ENCODE results near the gene UROC1. TPM values are rescaled to one million over a fixed set of nuclear protein-coding genes. Genes with fewer than 3 reads are reported as not detected.

Gene UROC1
- total RNA-seq, 1 donor from 2014 or later, result not detected

DNA sequence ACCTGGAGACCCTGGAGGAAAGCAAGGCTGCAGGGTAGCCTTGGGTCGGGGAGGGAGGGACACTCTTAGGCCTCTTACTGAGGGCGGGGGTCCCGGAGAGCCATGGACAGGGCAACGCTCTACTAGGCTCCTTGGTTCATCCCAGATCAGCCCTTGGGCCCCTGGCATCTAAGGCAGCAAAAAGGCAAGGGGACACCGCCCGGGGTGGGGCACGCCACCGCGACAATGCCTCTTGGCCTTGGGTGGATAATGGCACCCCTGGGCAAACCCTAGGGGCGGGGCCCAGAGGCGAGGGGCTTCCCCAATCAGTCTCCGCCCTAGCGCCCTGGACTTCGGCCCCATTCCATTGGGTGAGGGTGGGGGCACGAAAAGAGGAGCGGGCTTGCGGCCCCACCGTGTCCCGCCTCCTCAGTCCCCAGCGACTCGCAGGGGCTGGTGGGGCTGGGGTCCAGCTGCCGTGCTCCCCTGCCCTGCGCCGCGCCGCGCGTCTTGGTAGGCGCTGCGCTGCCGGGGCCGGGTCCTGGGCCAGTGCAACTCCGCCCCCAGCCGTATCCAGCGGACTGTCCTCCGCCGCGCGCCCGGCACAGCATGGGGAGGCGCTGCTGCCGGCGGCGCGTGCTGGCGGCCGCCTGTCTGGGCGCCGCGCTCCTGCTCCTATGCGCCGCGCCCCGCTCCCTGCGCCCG lies 6.3 kb upstream of the UROC1 start, which contains the start of gene CHST13:
CHST13 (plus strand) TSS at position 411 of the 684 bp plus-strand sequence; CDS start at position 589, 178 bp downstream.
- TF ChIP-seq, protein P1, sequence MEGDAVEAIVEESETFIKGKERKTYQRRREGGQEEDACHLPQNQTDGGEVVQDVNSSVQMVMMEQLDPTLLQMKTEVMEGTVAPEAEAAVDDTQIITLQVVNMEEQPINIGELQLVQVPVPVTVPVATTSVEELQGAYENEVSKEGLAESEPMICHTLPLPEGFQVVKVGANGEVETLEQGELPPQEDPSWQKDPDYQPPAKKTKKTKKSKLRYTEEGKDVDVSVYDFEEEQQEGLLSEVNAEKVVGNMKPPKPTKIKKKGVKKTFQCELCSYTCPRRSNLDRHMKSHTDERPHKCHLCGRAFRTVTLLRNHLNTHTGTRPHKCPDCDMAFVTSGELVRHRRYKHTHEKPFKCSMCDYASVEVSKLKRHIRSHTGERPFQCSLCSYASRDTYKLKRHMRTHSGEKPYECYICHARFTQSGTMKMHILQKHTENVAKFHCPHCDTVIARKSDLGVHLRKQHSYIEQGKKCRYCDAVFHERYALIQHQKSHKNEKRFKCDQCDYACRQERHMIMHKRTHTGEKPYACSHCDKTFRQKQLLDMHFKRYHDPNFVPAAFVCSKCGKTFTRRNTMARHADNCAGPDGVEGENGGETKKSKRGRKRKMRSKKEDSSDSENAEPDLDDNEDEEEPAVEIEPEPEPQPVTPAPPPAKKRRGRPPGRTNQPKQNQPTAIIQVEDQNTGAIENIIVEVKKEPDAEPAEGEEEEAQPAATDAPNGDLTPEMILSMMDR (IDR thresholded peaks at IDR 0.05; ENCODE audit: insufficient read depth, low read length, severe bottlenecking), result no peak
- Histone ChIP-seq H3K36me3 (ENCODE audit: control insufficient read depth, insufficient read depth, low read length) (no peaks in the 10 kb centered on the region), H3K4me3 (ENCODE audit: low read depth, low read length) (peak within 1 kb of the TSS; percentile 18), H3K27me3 (ENCODE audit: control insufficient read depth, insufficient read depth, low read length) (peaks cover 13% of the 10 kb centered on the region)
- DNase-seq (ENCODE audit: low read depth), result peak; percentile 11
- FAIRE-seq, result no peak

- Histone ChIP-seq H3K4me3 (ENCODE audit: low read depth, low read length) (no peak overlapping the region), H3K27me3 (ENCODE audit: control insufficient read depth, insufficient read depth, low read length) (peaks cover 13% of the 10 kb centered on the region), H3K36me3 (ENCODE audit: control insufficient read depth, insufficient read depth, low read length) (no peaks in the 10 kb centered on the region)
- TF ChIP-seq, protein P1 (IDR thresholded peaks at IDR 0.05; ENCODE audit: insufficient read depth, low read length, severe bottlenecking), result peak; percentile 83
- FAIRE-seq (no peak), DNase-seq (ENCODE audit: low read depth) (peak; percentile 27)
Measured at GRCh38 chr3:126522363-126522788, 4.8 kb upstream of the UROC1 start.

DNA sequence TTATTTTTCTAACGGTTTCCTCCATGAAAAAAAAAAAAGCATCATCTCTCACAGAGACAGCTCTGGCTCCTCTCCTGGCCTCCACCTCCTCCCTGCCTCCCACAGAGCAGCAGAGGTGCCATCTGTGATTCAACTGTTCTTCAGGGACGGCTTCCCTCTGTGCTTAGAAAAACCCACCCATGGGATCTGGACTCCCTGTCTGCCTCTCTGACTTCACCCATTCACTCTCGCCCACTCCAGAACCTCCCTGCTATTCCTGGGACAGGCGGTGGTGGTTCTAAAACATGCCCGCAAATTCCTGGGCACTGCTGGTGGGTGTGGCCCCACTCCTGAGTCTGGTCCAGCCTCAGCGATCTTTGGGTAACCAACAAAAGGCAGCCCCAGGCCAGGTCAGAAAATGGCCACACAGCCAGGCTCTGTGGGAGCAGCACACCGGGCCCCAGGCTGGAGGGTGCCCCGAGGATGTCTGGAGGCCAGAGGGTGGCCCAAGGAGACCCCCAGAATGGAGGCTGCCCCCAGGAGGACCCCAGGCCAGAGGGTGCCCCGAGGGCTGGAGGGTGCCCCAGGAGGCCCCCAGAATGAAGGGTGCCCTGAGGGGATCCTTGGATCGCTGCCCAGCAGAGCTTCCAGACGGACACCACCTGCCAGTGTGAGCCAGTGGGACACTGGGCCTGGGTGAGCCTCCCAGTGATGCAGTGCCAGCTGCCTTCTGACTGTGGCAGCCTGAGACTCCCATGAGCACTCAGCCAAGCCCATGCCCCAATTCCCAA lies 3.7 kb upstream of the UROC1 start:
- no peak for DNase-seq (ENCODE audit: low read depth)
- Histone ChIP-seq H3K36me3 (ENCODE audit: control insufficient read depth, insufficient read depth, low read length) (no peaks in the 10 kb centered on the region), H3K4me3 (ENCODE audit: low read depth, low read length) (no peak overlapping the region), H3K27me3 (ENCODE audit: control insufficient read depth, insufficient read depth, low read length) (peaks cover 13% of the 10 kb centered on the region)
- FAIRE-seq, result no peak
- TF ChIP-seq, protein P1 (IDR thresholded peaks at IDR 0.05; ENCODE audit: insufficient read depth, low read length, severe bottlenecking), result no peak

DNA sequence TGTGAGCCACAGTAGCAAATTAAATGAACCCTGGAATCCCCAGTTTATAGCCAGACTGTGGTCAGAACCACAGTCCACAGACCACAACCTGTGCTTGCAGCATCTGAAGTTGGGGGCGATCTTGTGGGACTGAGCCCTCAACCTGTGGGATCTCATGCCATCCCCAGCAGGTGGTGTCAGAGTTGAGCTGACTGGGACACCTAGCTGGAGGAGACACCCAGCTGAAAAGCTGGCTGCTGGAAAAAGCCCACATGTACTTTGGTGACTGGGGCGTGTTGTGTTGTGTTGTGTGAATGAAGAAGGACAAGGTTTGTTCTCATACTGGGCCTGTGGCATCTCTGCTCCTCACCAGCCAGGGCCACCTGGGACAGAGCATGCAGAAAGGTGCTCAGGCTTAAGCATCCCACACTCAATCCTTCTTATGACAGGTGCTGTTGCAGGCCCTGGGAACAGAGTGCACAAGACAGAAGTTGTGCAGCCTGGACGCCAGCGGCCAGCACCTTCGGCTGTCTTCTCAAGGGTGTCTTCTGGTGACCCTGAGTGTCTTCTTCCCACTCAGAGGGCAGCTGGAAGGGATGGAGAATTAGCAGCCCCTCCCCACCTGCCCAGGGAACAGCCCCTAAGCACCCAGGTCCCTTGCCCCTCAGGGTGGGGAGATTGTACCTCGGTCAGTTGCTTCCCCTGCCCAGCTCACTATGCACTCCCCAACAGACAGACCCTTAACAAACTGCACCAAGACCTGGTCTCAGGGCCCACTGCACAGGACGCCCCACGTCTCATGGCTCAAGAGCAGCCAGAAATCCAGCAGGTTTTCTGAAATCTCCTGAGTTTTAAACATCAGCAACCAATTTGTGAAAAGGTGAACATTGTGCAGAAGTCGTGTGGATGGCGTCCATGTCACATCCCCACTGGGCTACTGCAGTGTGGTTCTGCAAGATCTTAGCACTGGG lies 2.2 kb upstream of the UROC1 start:
- H3K36me3 ChIP-seq (ENCODE audit: control insufficient read depth, insufficient read depth, low read length), result no peaks in the 10 kb centered on the region
- DNase-seq (ENCODE audit: low read depth), result no peak
- TF ChIP-seq, protein P1 (IDR thresholded peaks at IDR 0.05; ENCODE audit: insufficient read depth, low read length, severe bottlenecking), result no peak
- H3K4me3 ChIP-seq (ENCODE audit: low read depth, low read length), result no peak overlapping the region
- no peak for FAIRE-seq
- H3K27me3 ChIP-seq (ENCODE audit: control insufficient read depth, insufficient read depth, low read length), result peaks cover 11% of the 10 kb centered on the region

GRCh38 chr3:126518779-126519177 lies 1.2 kb upstream of the UROC1 start:
- H3K27me3 ChIP-seq (ENCODE audit: control insufficient read depth, insufficient read depth, low read length), result peaks cover 10% of the 10 kb centered on the region
- FAIRE-seq, result no peak
- no peak overlapping the region for H3K4me3 ChIP-seq (ENCODE audit: low read depth, low read length)
- no peaks in the 10 kb centered on the region for H3K36me3 ChIP-seq (ENCODE audit: control insufficient read depth, insufficient read depth, low read length)
- no peak for DNase-seq (ENCODE audit: low read depth)
- TF ChIP-seq, protein P1 (IDR thresholded peaks at IDR 0.05; ENCODE audit: insufficient read depth, low read length, severe bottlenecking), result no peak
